Measurements from ENCODE around the gene CD79A. TPM values are rescaled to one million over a fixed set of nuclear protein-coding genes. Genes with fewer than 3 reads are reported as not detected.

The CD79A gene
- total RNA-seq, 1 experiment from 2014 or later: 0.82 TPM

DNA sequence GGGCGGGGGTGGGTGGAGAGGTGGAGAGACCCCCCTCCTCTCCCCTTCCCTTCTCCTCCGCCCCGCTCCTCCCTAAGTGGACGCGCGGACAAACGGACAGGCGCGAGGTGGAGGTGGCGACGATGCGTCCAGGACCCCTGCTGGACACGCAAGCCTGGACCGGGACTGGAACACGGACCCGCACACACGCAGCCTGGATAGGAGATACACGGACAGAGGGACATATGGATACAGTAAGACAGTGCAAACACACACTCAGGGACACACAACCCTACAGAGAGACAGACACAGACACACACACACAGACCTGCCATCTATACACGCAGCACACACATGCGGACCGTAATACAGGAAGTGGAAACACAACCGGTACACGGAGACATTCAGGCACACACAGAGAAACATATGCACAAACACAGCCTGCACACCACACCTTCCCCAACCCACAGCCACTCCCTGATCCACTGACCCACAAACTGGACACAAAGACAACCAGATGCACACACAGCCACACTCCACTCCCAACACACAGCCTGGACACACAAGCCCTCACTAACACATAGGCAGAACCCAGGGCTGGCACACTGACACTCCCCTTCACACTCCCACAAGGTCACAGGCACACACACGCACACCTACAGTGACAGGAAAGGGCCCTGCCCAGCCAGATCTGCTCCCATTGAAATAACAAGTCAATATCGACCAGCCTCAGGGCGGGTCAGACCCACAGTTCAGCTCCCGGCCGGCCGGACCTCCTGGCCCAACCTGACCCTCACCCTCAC lies 51.9 kb downstream of the CD79A start:
- Mint-ChIP-seq H3K27me3 (ENCODE audit: insufficient read depth, unreplicated experiment) (peaks cover 6% of the 10 kb centered on the region), H3K36me3 (ENCODE audit: insufficient read depth, unreplicated experiment) (no peaks in the 10 kb centered on the region), H3K27ac (ENCODE audit: unreplicated experiment) (no peak overlapping the region), H3K4me1 (ENCODE audit: low read depth, unreplicated experiment) (peaks cover 20% of the 10 kb centered on the region), H3K9me3 (ENCODE audit: unreplicated experiment) (no peaks in the 10 kb centered on the region), H3K4me3 (ENCODE audit: unreplicated experiment) (peak overlapping the region; percentile 81)
- Histone ChIP-seq H3K4me3 (ENCODE audit: low read depth, low read length) (peak overlapping the region; percentile 59), H3K36me3 (ENCODE audit: control insufficient read depth, insufficient read depth, low read length) (no peaks in the 10 kb centered on the region), H3K4me1 (peaks cover 24% of the 10 kb centered on the region), H3K27me3 (replicated peaks; ENCODE audit: control insufficient read depth, insufficient read depth, low read length) (no peaks in the 10 kb centered on the region; the same call in 1 of the 2 replicates), H3K9me3 (no peaks in the 10 kb centered on the region)
- POLR2A ChIA-PET: interaction anchor here (0.7 kb wide), 1 partner anchor 44 kb away, joined by 4 read pairs; no protein-coding TSS in a partner anchor
- intact Hi-C loops (cut with micrococcal nuclease; ENCODE audit: unreplicated experiment): no loop called here
- no peak for DNase-seq
- CTCF ChIA-PET: interaction anchor here (0.6 to 1.0 kb wide), 5 partner anchors 9 to 41 kb away, joined by 3 to 8 read pairs (median 4); no protein-coding TSS in a partner anchor
- TF ChIP-seq, protein P1, sequence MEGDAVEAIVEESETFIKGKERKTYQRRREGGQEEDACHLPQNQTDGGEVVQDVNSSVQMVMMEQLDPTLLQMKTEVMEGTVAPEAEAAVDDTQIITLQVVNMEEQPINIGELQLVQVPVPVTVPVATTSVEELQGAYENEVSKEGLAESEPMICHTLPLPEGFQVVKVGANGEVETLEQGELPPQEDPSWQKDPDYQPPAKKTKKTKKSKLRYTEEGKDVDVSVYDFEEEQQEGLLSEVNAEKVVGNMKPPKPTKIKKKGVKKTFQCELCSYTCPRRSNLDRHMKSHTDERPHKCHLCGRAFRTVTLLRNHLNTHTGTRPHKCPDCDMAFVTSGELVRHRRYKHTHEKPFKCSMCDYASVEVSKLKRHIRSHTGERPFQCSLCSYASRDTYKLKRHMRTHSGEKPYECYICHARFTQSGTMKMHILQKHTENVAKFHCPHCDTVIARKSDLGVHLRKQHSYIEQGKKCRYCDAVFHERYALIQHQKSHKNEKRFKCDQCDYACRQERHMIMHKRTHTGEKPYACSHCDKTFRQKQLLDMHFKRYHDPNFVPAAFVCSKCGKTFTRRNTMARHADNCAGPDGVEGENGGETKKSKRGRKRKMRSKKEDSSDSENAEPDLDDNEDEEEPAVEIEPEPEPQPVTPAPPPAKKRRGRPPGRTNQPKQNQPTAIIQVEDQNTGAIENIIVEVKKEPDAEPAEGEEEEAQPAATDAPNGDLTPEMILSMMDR (IDR thresholded peaks at IDR 0.05; ENCODE audit: insufficient read depth in 1 of 2, low read depth in 1 of 2, low read length in 1 of 2, severe bottlenecking in 1 of 2, unreplicated experiment in 1 of 2): peak in 1 of 2 experiments; percentile 23
- BruUV-seq (replicated peaks): no TSS peak

DNA sequence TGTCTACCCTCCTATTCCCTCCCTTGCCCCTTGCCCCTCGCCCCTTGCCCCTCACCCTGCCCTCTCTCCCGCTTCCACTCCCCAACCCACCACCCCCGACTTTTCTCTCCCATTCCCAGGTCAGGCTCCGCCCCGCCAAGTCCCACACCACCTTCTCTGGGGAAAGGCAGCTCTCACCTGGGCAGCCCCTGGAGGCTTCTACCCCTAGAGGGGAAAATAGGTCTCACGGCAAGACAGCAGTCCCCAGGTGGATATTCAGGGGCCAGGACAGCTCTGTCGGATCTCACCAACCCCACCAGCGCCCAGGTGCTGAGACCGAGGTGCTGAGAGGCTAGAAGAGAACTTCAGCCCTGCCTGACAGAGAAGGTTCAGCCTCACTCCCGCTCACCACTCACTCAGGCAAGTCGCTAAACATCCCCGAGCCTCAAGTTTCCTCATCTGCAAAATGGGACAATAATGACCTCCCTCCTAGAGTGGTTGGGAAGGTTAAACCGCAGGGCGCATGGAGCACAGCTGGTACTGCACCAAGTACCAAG lies 52.5 kb downstream of the CD79A start:
- Histone ChIP-seq H3K4me3 (ENCODE audit: low read depth, low read length) (no peak overlapping the region), H3K4me1 (peaks cover 24% of the 10 kb centered on the region), H3K9me3 (no peaks in the 10 kb centered on the region), H3K36me3 (ENCODE audit: control insufficient read depth, insufficient read depth, low read length) (no peaks in the 10 kb centered on the region), H3K27me3 (replicated peaks; ENCODE audit: control insufficient read depth, insufficient read depth, low read length) (no peaks in the 10 kb centered on the region)
- CTCF ChIA-PET: interaction anchor here (0.9 kb wide), 1 partner anchor 17 kb away, joined by 3 read pairs; no protein-coding TSS in a partner anchor
- no peaks in the 10 kb centered on the region for H3K9me3 Mint-ChIP-seq (ENCODE audit: unreplicated experiment)
- H3K27me3 Mint-ChIP-seq (ENCODE audit: insufficient read depth, unreplicated experiment): peaks cover 6% of the 10 kb centered on the region
- H3K4me1 Mint-ChIP-seq (ENCODE audit: low read depth, unreplicated experiment): peaks cover 20% of the 10 kb centered on the region
- peak overlapping the region; percentile 81 for H3K4me3 Mint-ChIP-seq (ENCODE audit: unreplicated experiment)
- H3K36me3 Mint-ChIP-seq (ENCODE audit: insufficient read depth, unreplicated experiment): no peaks in the 10 kb centered on the region
- TF ChIP-seq, protein P1 (IDR thresholded peaks at IDR 0.05; ENCODE audit: insufficient read depth in 1 of 2, low read depth in 1 of 2, low read length in 1 of 2, severe bottlenecking in 1 of 2, unreplicated experiment in 1 of 2): no peak
- BruUV-seq (replicated peaks): no TSS peak
- intact Hi-C loops (cut with micrococcal nuclease; ENCODE audit: unreplicated experiment): loop anchor here (1.0 kb wide), 2 partner anchors 25 to 56 kb away; no protein-coding TSS in a partner anchor
- DNase-seq: no peak
- POLR2A ChIA-PET: no interaction called here
- H3K27ac Mint-ChIP-seq (ENCODE audit: unreplicated experiment): no peak overlapping the region

DNA sequence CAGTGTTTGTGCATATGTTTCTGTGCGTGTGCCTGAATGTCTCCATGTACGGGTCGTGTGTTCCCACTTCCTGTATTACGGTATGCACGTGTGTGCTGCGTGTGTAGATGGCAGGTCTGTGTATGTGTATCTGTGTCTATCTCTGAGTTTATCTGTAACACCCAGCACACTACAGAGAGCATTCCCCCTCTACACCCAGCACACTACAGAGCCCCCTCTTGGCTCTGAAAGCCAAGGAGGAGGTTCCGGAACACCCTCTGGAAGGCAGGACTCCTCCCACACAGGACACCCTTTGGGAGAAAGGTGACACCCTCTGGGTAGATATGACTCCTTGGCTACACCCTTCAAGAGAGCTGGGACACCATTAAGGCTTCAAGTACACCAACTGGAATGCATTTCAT lies 53.2 kb downstream of the CD79A start:
- POLR2A ChIA-PET: interaction anchor here (0.6 kb wide), 1 partner anchor 1627 kb away, joined by 3 read pairs; no protein-coding TSS in a partner anchor
- Mint-ChIP-seq H3K27ac (ENCODE audit: unreplicated experiment) (no peak overlapping the region), H3K27me3 (ENCODE audit: insufficient read depth, unreplicated experiment) (peaks cover 11% of the 10 kb centered on the region), H3K4me1 (ENCODE audit: low read depth, unreplicated experiment) (peaks cover 27% of the 10 kb centered on the region), H3K9me3 (ENCODE audit: unreplicated experiment) (no peaks in the 10 kb centered on the region), H3K4me3 (ENCODE audit: unreplicated experiment) (no peak overlapping the region), H3K36me3 (ENCODE audit: insufficient read depth, unreplicated experiment) (no peaks in the 10 kb centered on the region)
- TF ChIP-seq, protein P1 (IDR thresholded peaks at IDR 0.05; ENCODE audit: insufficient read depth in 1 of 2, low read depth in 1 of 2, low read length in 1 of 2, severe bottlenecking in 1 of 2, unreplicated experiment in 1 of 2): no peak
- no peak for DNase-seq
- no peaks in the 10 kb centered on the region for H3K27me3 ChIP-seq (replicated peaks; ENCODE audit: control insufficient read depth, insufficient read depth, low read length)
- no peak overlapping the region for H3K4me3 ChIP-seq (ENCODE audit: low read depth, low read length)
- no peaks in the 10 kb centered on the region for H3K9me3 ChIP-seq
- CTCF ChIA-PET: interaction anchor here (0.5 to 1.1 kb wide), 4 partner anchors 29 to 48 kb away, joined by 3 to 4 read pairs (median 4); partner anchors contain the start of gene RABAC1
- no peaks in the 10 kb centered on the region for H3K36me3 ChIP-seq (ENCODE audit: control insufficient read depth, insufficient read depth, low read length)
- peaks cover 27% of the 10 kb centered on the region for H3K4me1 ChIP-seq
- BruUV-seq (replicated peaks): no TSS peak
- intact Hi-C loops (cut with micrococcal nuclease; ENCODE audit: unreplicated experiment): loop anchor here (1.0 kb wide), 2 partner anchors 26 to 57 kb away; no protein-coding TSS in a partner anchor
